ENCODE data around the gene PDCD10.

DNA sequence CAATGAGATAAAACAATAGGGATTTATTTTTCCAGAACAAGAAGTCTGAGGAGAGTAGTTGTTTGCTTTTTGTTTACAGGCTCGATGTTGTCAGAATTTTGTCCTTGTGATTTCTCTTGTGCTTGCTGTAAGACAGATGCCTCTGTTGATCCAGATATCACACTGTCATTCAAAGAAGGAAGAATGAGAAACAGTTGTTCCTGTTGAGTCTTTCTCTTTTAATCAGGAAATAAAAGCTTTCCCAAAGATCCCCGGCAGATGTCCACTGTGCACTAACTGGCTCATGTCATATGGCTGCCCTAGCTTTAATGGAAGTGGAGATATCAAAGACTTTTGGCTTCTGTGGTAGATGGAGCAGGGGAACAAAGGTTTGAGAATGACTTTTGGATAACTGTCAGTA, 7.6 kb upstream of the PDCD10 start:
- TF ChIP-seq, protein P1, sequence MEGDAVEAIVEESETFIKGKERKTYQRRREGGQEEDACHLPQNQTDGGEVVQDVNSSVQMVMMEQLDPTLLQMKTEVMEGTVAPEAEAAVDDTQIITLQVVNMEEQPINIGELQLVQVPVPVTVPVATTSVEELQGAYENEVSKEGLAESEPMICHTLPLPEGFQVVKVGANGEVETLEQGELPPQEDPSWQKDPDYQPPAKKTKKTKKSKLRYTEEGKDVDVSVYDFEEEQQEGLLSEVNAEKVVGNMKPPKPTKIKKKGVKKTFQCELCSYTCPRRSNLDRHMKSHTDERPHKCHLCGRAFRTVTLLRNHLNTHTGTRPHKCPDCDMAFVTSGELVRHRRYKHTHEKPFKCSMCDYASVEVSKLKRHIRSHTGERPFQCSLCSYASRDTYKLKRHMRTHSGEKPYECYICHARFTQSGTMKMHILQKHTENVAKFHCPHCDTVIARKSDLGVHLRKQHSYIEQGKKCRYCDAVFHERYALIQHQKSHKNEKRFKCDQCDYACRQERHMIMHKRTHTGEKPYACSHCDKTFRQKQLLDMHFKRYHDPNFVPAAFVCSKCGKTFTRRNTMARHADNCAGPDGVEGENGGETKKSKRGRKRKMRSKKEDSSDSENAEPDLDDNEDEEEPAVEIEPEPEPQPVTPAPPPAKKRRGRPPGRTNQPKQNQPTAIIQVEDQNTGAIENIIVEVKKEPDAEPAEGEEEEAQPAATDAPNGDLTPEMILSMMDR (IDR thresholded peaks at IDR 0.05; ENCODE audit: low read depth, low read length), result no peak
- TF ChIP-seq POLR2A (IDR thresholded peaks at IDR 0.05; ENCODE audit: extremely low read depth, insufficient read length), result no peak
- TF ChIP-seq, protein P2, sequence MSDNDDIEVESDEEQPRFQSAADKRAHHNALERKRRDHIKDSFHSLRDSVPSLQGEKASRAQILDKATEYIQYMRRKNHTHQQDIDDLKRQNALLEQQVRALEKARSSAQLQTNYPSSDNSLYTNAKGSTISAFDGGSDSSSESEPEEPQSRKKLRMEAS (IDR thresholded peaks at IDR 0.05; ENCODE audit: low read depth, low read length), result no peak

Measured in NB4 (cell line).